ENCODE measurements around the gene RALGPS1.

RALGPS1 gene

GRCh38 chr9:127185931-127186781, 271.6 kb downstream of the RALGPS1 start:
- no peak for DNase-seq (ENCODE audit: low read depth in 2 of 2)

- DNase-seq (ENCODE audit: low read depth in 2 of 2): no peak
Observed at GRCh38 chr9:127186806-127187205, 272.2 kb downstream of the RALGPS1 start.

- DNase-seq (ENCODE audit: low read depth in 2 of 2): no peak
Observed at GRCh38 chr9:127187231-127187956, 272.8 kb downstream of the RALGPS1 start.

- no peak for DNase-seq (ENCODE audit: low read depth in 2 of 2)
Observed at GRCh38 chr9:127188396-127188795, 273.8 kb downstream of the RALGPS1 start.

GRCh38 chr9:127189628-127190027, 275.0 kb downstream of the RALGPS1 start:
- no peak for DNase-seq (ENCODE audit: low read depth in 2 of 2)

- no peak for DNase-seq (ENCODE audit: low read depth in 2 of 2)
Observed at GRCh38 chr9:127192744-127193143, 278.2 kb downstream of the RALGPS1 start.

- DNase-seq (ENCODE audit: low read depth in 2 of 2): no peak
Observed at GRCh38 chr9:127193483-127193882, 278.9 kb downstream of the RALGPS1 start.

- no peak for DNase-seq (ENCODE audit: low read depth in 2 of 2)
Observed at GRCh38 chr9:127194881-127195713, 280.5 kb downstream of the RALGPS1 start.

GRCh38 chr9:127195976-127196825, 281.6 kb downstream of the RALGPS1 start:
- no peak for DNase-seq (ENCODE audit: low read depth in 2 of 2)

- no peak for DNase-seq (ENCODE audit: low read depth in 2 of 2)
Observed at GRCh38 chr9:127196826-127197145, 282.2 kb downstream of the RALGPS1 start.

GRCh38 chr9:127197186-127197860, 282.7 kb downstream of the RALGPS1 start:
- no peak for DNase-seq (ENCODE audit: low read depth in 2 of 2)

- DNase-seq (ENCODE audit: low read depth in 2 of 2): no peak
Observed at GRCh38 chr9:127197861-127198430, 283.4 kb downstream of the RALGPS1 start.

- DNase-seq (ENCODE audit: low read depth in 2 of 2): no peak
Observed at GRCh38 chr9:127198587-127198986, 284.0 kb downstream of the RALGPS1 start.

- DNase-seq (ENCODE audit: low read depth in 2 of 2): peak; percentile 65 to 73
Observed at GRCh38 chr9:127199001-127199791, 284.6 kb downstream of the RALGPS1 start.

- DNase-seq (ENCODE audit: low read depth in 2 of 2): no peak
Observed at GRCh38 chr9:127200106-127200862, 285.7 kb downstream of the RALGPS1 start.

GRCh38 chr9:127201071-127201541, 286.5 kb downstream of the RALGPS1 start:
- no peak for DNase-seq (ENCODE audit: low read depth in 2 of 2)

GRCh38 chr9:127201731-127202130, 287.1 kb downstream of the RALGPS1 start:
- no peak for DNase-seq (ENCODE audit: low read depth in 2 of 2)

GRCh38 chr9:127202461-127203169, 288.0 kb downstream of the RALGPS1 start:
- DNase-seq (ENCODE audit: low read depth in 2 of 2): no peak

All from activated CD4-positive, alpha-beta T cell treated with anti-CD3 and anti-CD28 coated beads for 24 hours (primary cell).